ENCODE data around the gene GLCE.
"Not testable (repeated sequence)": the region's sequence is repeated elsewhere in the genome, so short reads cannot be mapped to it uniquely, and the experiment has no call there.

Gene GLCE

DNA sequence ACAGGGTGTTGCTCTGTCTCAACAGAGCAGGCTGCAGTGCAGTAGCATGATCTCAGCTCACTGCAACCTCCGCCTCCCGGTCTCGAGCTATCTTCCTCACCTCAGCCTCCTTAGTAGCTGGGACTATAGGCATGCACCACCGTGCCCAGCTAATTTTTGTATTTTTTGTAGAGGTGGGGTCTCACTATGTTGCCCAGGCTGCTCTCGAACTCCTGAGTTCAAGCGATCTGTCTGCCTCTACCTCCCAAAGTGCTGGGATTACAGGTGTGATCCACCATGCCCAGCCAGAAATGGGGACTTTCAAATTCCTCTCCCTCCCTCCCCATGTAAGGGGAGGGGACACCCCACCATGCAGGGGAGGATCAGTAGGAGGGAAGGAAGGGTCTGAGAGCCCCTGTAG is 141.7 kb downstream of the GLCE start:
- not testable (repeated sequence) for DNase-seq

DNA sequence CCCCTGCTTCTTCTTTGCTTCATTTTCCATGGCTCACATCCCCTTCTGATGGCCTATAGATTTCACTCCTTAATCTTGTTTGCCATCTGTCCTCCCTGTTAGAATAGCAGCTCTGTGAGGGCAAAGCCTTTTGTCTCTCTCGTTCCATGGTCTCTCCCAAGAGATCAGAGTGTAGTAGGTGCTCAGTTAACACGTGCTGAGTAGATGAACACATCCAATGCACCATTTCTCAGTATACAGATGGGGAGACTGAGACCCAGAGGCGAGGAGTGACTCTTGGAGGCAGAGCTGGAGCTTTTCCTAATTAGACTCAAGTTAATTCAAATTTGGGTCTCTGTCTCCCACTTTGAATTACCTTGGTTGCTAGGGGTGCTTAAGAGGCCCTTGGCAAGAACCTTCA is 142.5 kb downstream of the GLCE start:
- DNase-seq, result no peak

DNA sequence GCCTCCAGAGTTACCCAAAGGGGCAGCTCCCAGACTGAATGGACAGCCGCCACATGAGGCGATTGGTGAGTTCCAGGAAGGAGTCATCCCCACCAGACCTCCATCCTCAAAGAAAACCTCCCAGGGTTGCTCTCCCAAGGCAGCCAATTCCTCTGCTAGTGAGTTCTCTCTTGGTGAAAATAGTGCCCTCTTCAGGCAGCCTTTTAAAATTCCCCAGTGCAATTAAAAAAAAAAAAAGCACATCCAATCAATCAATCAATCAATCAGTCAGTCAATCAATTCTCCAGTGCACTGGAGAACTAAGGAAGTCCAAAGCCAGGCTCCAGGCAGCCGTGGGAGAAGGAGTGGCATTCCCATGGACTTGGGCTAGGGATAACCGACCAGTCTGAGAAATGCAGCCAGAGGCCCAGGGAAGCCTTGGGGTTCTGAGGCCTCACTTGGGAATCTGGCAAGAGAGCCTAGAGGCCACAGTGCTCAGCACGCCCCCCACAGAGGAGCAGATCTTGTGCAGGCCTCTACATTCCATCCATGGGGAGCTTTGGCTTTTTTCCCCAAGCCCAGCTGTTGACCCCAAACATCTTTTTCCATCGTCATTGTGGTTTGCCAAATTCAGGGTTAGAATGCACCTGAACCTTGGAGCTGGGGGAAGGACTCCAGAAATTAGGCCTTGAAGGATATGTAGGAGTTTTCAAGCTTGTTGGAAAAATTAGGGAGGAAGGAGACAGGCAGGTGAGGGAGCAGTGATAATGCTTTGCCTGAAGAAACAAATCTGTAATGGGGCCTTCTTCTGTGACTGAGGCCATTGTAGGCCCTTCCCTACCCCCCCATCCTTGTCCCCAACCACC is 143.1 kb downstream of the GLCE start:
- DNase-seq, result peak; percentile 50

DNA sequence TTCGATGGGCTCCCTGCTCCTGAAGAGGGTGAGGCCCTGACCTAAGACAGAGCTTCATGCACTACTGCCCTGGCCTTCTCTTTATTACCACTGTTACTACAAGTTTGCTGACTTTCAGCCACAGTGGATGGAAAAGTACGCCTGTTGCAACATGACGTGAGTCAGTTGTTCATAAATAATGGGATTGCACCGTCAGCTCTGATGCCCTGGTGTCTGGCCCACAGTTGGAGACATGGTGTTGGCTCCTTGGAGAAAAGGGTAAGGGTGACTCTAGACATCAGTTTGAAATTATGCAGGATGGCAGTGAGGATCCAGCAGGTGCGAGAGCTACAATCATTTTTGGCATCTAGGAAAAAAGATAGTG is 143.7 kb downstream of the GLCE start:
- peak; percentile 70 for DNase-seq

- peak; percentile 78 for DNase-seq
Measured at GRCh38 chr15:69305204-69305931, 144.9 kb downstream of the GLCE start.

- no peak for DNase-seq
Measured at GRCh38 chr15:69305933-69306568, 145.6 kb downstream of the GLCE start.

GRCh38 chr15:69307939-69308338 is 147.5 kb downstream of the GLCE start:
- no peak for DNase-seq

DNA sequence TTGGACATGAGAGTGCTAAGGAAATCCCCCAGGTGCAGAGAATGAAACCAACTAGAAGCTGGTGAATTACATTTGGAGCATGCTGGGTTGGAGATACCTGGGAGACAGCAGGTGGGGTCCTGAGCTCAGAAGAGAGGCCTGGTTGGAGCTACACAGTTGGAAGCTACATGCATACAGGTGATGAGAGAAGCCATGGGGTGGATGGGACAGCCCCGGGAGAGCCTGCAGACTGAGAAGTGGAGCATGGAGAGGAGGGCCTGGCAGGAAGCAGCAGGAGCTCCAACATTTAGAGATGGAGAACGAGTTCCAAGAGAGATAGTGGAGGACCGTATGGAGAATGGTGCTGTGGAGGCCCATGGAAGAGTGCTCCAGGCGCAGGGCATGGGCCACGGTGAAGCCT is 148.5 kb downstream of the GLCE start:
- DNase-seq, result no peak

GRCh38 chr15:69311319-69311721 is 150.9 kb downstream of the GLCE start:
- no peak for DNase-seq

- DNase-seq, result no peak
Measured at GRCh38 chr15:69313432-69314000, 153.1 kb downstream of the GLCE start.

DNA sequence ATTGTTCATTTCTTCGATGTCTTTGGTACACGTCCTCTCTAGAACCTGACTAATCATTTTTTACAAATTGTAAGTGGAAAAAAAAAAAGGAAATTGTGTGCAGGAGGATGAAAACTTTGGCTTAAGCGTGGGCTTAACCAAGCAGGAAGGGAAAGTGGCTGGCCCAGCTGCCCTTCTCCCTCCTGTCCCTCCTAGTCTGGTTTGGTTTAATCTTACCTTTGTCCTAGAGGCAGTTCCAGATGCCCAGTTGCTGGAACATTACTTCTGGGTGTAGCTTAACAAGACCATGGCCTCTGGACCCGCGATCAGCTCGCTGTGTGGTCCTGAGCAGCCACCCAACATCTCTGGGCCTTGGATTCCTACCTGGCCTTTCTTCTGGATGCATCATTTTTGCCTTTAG is 153.7 kb downstream of the GLCE start:
- no peak for DNase-seq

- no peak for DNase-seq
Measured at GRCh38 chr15:69314736-69315135, 154.3 kb downstream of the GLCE start.

DNA sequence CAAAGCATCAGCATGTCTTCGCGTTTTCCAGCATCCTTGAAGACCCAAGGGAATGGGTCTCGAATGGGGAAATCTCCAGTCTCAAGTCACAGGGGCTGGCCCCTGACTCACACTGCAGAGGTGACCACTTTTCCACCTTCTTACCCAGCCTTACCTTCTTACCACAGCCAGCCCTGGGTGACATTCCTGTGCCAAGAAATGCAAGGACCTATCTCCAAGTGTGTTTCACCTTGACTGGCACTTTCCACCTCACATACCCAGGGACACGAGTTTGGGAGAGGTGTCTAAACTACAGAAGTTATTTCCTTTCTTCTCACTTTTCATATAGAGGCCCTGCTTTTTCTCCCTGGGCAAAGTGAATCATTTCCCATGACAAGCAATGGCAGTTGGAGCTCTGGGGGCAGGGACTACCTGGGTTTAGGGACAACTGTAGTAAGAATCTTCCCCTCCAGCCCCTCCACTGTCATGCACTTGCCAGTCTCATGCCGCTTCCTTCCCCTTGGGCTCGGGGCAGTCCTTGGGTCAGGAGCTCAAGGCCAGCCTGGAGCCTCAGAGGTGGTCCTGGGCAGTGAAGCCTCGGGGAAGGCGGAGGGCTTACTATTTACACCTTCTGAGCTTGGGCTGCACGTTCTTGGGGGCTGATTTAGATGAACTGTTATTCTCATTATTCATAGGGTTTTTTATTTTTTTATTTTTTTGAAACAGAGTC is 155.1 kb downstream of the GLCE start:
- no peak for DNase-seq

DNA sequence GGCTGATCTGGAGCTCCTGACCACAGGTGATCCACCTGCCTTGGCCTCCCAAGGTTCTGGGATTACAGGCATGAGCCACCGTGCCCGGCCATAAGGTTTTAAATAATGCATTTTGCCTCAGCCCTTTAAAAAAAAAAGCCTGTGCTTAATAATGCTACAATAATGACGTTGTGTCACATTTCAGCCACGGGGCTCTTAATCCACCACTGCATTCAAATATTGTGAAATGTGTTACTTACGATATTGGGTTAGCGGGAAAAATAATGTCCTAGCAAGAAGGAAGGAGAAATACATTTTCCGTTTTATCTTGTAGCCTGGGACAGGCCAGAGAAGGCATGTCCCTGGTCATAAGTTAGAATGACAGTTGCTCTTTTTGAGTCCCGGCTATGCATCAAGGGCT is 155.9 kb downstream of the GLCE start:
- no peak for DNase-seq

DNA sequence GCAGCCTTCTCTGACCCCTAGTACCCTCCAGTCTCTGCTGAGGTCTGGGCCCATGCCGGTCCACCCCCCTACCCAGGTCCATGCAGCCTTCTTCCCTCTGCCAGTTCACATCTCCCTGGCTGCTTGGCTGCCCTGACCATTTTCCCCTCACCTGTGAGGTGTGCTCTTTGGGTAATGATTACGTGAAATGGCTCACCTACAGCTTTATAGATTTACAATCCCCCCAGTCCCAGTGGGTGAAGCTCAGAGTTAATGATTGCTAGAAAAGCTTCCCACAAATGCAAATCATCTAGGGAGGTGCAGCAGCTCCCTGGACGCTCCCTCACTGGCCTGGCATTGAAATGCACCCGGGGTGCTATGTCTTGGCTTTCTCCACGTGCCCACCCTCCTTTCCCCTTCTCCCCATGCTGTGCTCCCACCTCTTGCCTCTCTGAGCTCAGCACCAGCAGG is 157.0 kb downstream of the GLCE start:
- no peak for DNase-seq

GRCh38 chr15:69318033-69318432 is 157.6 kb downstream of the GLCE start:
- DNase-seq, result no peak

- no peak for DNase-seq
Measured at GRCh38 chr15:69319384-69320375, 159.2 kb downstream of the GLCE start.

DNA sequence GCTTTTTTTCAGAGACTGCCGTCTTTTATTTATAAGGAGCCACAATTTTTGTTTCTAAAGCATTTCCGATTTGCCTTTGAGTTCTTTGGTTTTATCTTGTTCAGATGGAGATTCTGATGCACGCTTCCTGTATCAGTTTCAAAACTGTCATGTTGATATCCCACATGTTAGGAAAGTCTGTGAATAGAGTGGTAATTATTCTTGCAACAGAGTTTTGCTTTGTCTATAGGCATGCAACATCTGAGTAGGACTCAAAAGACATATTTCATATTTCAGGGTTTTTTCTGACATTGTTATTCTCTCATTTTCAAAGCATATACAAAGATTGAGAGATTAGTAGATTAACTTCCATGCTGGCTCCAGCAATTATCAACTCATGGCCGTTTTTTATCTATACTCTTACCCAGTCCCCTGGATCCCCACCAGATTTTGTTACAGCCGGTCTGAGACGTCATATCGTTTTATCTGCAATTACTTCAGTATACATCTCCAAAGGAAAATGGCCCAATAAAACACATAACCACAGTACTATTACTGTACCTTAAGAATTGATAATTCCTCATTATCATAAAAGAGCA is 160.6 kb downstream of the GLCE start:
- no peak for DNase-seq

Data from fibroblast of upper back skin (primary cell).